ENCODE measurements around the gene DCUN1D2.
A peak's percentile ranks its signal among the peaks of the same experiment; 100 is the strongest.
"Not testable (repeated sequence)": the region's sequence is repeated elsewhere in the genome, so short reads cannot be mapped to it uniquely, and the experiment has no call there.

The DCUN1D2 gene

DNA sequence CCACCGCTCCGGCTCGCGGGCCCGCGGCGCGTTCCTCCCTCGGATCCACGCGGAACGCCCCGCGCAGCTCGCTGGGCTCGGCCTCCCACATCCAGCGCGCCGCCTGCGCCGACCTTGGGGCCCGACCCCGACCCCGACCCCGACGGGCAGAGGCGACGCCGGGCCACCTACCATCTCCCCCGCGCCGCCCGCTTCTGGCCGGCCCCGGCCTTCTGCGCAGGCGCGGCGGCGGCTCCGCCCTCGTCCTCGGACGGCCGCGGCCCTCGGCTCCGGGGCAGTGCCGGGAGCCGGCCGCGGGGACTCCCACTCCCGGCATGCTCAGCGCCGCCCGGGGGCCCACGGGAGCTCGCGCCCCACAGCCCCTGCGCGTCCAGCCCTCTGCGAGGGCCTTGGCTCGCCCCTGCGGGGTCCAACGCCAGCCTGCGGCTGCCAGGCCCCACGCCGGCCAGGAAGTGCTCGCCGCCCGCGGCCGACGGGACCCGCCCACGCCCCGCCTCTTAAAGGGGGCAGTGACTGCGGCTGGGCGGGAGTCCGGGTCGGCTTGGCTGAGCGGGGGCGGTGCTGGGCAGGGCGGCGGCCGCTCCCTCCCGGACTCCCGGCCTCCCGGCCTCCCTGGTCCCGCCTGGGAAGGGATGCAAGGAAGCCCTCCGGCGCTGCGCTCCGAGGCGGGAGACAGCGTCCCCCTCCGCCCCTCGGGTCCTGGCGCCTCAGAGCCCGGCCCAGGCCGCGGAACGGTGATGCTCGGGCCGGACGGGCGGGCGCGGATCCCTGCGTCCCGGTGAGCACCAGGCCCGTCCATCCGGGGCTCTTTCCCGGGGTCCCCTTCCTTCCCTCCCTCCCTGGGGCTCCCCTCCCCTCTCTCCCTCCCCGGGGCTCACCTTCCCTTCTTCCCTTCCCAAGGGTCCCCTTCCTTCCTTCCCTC lies at the start of gene DCUN1D2:
DCUN1D2 (minus strand) TSS at position 216 of the 922 bp plus-strand sequence; CDS start at position 174, 42 bp downstream.
- DNase-seq: peak; percentile 89

DNA sequence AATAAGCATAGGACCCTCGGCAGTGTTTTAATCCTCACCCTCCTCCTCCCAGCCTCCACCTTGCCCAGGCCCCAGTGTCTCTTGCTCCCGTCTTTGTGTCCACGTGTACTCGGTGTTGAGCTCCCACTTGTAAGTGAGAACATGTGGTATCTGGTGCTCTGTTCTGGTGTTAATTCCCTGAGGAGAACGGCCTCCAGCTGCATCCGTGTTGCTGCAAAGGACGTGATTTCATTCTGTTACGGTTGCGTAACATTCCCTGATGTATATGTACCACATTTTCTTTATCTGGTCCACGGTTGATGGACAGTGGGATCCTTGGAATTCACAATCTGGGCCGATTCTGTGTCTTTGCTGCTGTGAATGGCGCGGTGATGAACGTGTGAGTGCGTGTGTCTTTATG lies 49.3 kb upstream of the DCUN1D2 start:
- no peak for DNase-seq

GRCh38 chr13:113539176-113539575 lies 48.7 kb upstream of the DCUN1D2 start:
- DNase-seq: no peak

DNA sequence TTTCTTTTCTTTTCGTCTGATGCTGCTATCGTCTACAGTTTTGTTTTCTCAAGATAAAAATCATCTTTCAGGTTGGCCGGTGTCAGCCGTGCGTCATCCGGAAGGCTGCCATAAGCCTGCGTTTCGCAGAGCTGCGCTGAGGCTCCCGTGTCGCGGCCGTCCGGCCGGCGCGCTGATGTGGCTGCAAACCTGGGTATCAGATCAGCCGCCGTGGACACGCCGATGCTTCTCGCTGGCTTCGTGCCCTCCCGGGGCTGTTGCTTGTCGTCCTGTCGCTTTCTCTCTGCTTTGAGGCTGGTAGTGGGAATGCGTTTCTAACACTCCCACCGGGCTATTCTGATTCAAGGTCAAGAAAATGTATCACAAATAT lies 48.2 kb upstream of the DCUN1D2 start:
- DNase-seq: no peak

GRCh38 chr13:113537909-113538688 lies 47.6 kb upstream of the DCUN1D2 start:
- no peak for DNase-seq

DNA sequence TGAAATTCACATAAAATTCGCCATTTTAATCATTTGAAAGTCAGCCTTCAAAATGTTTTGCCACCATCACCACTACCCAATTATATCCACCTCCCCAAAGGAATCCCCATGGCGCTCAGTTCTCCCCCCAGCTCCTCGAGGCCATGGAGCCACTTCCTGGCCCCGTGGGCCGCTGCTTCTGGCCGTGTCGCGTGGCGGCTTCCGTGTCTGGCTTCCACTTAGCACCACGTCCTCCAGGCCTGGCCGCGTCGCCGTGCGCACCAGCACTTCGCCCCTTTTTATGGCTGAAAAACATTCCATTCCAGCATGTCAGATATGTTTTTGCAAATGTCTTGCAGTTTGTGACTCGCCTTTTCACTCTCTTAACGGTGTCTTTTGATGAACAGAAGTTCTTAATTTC lies 46.7 kb upstream of the DCUN1D2 start:
- no peak for DNase-seq

- DNase-seq: no peak
Observed at GRCh38 chr13:113536461-113537110, 46.1 kb upstream of the DCUN1D2 start.

DNA sequence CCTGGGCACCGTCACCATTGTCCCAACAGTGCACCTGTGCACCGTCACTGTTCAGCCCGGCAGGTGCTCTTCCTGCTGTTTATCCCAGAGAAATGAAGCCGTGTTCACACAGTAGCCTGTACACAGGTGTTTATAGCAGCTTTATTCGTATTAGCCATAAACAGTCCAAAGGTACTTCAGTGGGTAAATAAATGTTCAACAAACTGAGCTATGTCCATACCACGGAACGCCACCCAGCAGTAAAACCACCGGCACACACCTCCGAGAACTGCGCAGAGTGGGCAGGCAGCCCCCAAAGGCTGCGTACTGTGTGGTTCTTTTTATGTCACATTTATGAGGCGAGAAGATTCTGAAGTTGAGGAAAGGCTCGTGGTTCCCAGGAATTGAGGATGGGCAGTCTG lies 44.9 kb upstream of the DCUN1D2 start:
- no peak for DNase-seq

GRCh38 chr13:113534236-113534860 lies 43.8 kb upstream of the DCUN1D2 start:
- DNase-seq: no peak

GRCh38 chr13:113533161-113533840 lies 42.8 kb upstream of the DCUN1D2 start:
- no peak for DNase-seq

DNA sequence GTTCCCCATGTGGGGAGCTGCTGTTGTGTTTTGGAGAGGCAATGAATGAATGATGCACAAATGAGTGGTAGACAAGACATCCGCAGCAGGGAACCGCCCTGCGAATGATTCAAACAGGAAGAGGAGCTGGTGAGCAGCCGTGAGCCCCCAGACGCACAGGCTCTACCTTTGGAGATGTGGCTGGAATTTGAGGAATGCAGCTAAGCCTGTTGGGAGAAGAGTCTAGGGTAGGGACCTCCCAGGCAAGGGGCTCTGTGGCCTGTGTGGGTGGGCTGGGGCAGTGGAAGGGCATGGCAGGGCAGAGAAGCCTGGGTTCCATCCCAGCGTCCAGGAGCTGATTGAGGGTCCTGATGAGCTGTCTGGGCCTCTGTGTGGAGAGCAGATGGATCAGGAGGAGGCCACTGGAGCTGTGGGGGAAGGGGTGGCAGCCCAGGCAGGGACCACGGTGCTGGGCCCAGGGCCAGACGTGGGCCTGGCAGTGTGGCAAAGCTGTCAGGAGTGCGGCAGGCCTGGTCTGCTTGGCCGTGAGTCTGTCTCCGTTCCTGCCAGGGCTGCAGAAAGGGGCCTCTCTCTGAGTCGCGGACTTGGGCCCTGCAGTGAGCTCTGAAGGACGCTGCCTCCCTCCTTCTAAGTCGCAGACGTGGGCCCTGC lies 41.8 kb upstream of the DCUN1D2 start:
- no peak for DNase-seq

GRCh38 chr13:113531041-113531873 lies 40.7 kb upstream of the DCUN1D2 start:
- no peak for DNase-seq

GRCh38 chr13:113528813-113529180 lies 38.3 kb upstream of the DCUN1D2 start:
- no peak for DNase-seq

GRCh38 chr13:113528101-113528812 lies 37.7 kb upstream of the DCUN1D2 start:
- no peak for DNase-seq

DNA sequence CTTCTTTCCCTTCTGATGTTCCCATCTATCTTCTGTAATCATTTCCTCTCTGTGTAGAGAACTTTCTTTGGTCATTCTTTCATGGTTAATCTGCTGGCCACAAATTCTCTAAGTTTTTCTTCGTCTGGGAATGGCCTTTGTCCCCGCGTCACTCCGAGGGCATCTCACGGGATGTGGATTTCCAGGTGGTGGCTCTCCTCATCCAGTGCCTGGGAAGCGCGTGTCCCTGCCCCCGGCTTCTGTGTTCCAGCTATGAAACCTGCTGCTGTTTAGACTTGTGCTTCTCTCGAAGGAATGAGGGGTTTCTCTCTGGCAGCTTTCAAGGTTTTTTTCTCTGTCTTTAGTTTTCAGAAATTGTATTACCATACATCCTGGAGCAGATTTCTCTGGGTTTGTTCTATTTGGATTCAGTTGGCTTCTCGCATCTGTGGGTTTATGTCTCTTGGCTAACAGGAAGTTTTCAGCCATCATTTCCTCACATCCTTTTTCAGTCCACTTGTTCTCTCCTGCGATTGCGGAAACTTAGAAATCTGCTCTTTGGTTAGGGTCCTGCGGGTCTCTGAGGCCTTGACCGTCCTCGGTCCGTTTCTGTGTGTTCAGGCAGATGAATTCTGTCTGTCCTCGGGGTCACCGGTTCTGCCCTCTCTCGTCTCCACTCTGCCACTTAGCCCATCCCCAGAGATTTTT lies 36.9 kb upstream of the DCUN1D2 start:
- DNase-seq: no peak

DNA sequence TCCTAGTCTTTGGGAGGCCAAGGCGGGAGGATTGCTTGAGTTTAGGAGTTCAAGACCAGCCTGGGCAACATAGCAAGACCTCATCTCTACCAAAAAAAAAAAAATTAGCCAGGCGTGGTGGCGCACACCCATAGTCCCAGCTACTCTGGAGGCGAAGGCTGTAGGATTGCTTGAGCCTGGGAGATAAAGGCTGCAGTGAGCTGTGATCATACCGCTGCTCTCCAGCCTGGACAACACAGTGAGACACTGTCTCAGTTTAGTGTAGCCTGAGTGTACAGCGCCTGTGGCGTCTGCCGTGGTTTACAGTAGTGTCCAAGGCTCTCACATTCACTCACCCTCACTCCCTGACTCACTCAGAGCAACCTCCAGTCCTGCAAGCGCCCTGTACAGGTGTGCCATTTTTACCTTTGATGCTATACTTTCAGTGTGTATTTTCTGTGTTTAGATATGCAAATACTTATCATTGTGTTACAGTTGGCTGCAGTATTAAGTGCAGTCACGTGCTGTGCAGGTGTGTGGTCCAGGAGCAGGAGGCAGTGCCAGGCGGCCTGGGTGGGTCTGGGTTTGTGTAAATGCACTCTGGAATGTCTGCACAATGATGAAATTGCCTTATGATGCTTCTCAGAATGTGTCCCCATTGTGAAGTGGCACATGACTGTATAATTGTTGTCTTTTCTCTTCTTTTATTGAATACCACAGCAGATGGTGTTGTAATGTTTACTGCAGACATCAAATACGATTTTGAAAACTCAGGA lies 36.1 kb upstream of the DCUN1D2 start:
- no peak for DNase-seq

- not testable (repeated sequence) for DNase-seq
Observed at GRCh38 chr13:113522438-113522837, 31.9 kb upstream of the DCUN1D2 start.

DNA sequence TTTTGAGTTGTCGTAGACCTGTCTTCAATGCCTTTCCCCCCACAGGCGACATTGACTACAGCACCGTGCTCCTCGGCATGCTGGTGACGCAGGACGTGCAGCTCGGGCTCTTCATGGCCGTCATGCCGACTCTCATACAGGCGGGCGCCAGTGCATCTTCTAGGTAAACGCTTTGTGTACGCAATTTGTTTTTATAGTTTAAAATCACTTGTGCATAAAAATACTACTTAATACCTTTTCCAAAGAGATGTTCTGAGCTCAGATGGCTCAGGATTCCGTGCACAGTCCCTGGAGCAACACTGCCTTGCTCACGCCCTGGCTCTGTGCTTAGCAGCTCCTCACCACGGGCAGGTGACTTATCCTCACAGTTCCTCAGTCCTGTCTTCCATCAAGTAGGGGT lies 30.1 kb upstream of the DCUN1D2 start:
- DNase-seq: no peak

DNA sequence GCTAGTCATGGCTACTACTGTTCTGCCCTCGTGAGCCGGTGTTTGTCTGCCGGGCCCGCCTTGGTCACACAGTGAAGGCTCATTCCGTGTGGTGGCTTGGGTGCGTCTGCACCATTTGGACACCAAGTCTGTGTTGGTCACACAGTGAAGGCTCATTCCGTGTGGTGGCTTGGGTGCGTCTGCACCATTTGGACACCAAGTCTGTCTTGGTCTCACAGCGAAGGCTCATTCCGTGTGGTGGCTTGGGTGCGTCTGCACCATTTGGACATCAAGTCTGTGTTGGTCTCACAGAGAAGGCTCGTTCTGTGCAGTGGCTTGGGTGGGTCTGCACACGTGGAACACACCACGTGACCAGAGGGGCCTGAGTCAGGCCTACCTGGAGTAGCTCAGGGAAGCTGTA lies 29.0 kb upstream of the DCUN1D2 start:
- DNase-seq: no peak
